IMR-90 (cell line): Measurements from ENCODE around the gene EBF3. TPM values are rescaled to one million over a fixed set of nuclear protein-coding genes. Genes with fewer than 3 reads are reported as not detected.

Experiments used
- ATAC-seq: fragments of 200-7000 bp; cut with Tn5 transposase; 2 replicates; pipeline ENCODE4 v1.9.1; 2020; ENCODE audit warnings: low read depth, mild to moderate bottlenecking, moderate library complexity
- BruUV-seq: library from RNA; stranded (reverse); fragments of 400-500 nt; replicated peaks from 2 replicates; lab custom pipeline; 2021; lab: Mats Ljungman, UMichigan
- CTCF ChIA-PET: fragments of 300-600 bp; formaldehyde crosslinking; extraction: SDS; loops from one replicate; lab custom pipeline; 2021; ENCODE audit warnings: antibody characterized with exemption; lab: Yijun Ruan, JAX
- POLR2A ChIA-PET: fragments of 300-600 bp; sonication (Branson Sonifier 250); formaldehyde crosslinking; loops from one replicate; lab custom pipeline; 2022; ENCODE audit warnings: antibody characterized with exemption; ENCODE audit not compliant: unreplicated experiment; lab: Charles Lee
- DNase-seq: peaks from one replicate; pipeline ENCODE4 v3.0.0; 2013
- H2AFZ ChIP-seq: replicated peaks from 2 replicates; pipeline ENCODE3; 2013; ENCODE audit warnings: low read length, mild to moderate bottlenecking; ENCODE audit not compliant: poor library complexity
- H2AK5ac ChIP-seq: 2 replicates; pipeline ENCODE4 v1.6.1; 2013; ENCODE audit warnings: low read depth, low read length, inconsistent platforms
- H2AK9ac ChIP-seq: replicated peaks from 2 replicates; pipeline ENCODE3; 2013; ENCODE audit warnings: mild to moderate bottlenecking, low read depth, low read length, moderate library complexity; ENCODE audit not compliant: poor library complexity
- H2BK120ac ChIP-seq: 2 replicates; pipeline ENCODE4 v1.6.1; 2013; ENCODE audit warnings: low read depth, low read length, inconsistent platforms
- H2BK15ac ChIP-seq: 3 replicates; pipeline ENCODE4 v1.6.1; 2013; ENCODE audit warnings: low read depth, low read length, inconsistent platforms
- H2BK20ac ChIP-seq: 2 replicates; pipeline ENCODE4 v1.6.1; 2013; ENCODE audit warnings: low read depth, mild to moderate bottlenecking, inconsistent platforms, low read length, moderate library complexity
- H2BK5ac ChIP-seq: 2 replicates; pipeline ENCODE4 v1.6.1; 2013; ENCODE audit warnings: mild to moderate bottlenecking, low read depth, low read length, inconsistent platforms; ENCODE audit not compliant: poor library complexity, severe bottlenecking
- H3K14ac ChIP-seq: replicated peaks from 2 replicates; pipeline ENCODE4 v1.6.1; 2013; ENCODE audit warnings: low read depth, low read length, inconsistent platforms
- H3K18ac ChIP-seq: 2 replicates; pipeline ENCODE4 v1.6.1; 2013; ENCODE audit warnings: low read depth, low read length, control low read depth
- H3K23ac ChIP-seq: 2 replicates; pipeline ENCODE4 v1.6.1; 2013; ENCODE audit warnings: low read depth, low read length, inconsistent platforms
- H3K27ac ChIP-seq: 2 replicates; pipeline ENCODE4 v1.5.1; 2013; ENCODE audit warnings: mild to moderate bottlenecking, control low read depth, low read length; ENCODE audit not compliant: insufficient read depth
- H3K27me3 ChIP-seq: 2 replicates; pipeline ENCODE4 v1.6.1; 2013; ENCODE audit warnings: low read length; ENCODE audit not compliant: control insufficient read depth, insufficient read depth
- H3K36me3 ChIP-seq: 2 replicates; pipeline ENCODE4 v1.6.1; 2013; ENCODE audit warnings: low read length, mixed read lengths; ENCODE audit not compliant: control insufficient read depth, insufficient read depth
- H3K4ac ChIP-seq: 2 replicates; pipeline ENCODE4 v1.6.1; 2013; ENCODE audit warnings: low read depth, low read length, inconsistent platforms
- H3K4me1 ChIP-seq: 2 replicates; pipeline ENCODE4 v1.6.1; 2013; ENCODE audit warnings: low read length, mixed read lengths; ENCODE audit not compliant: control insufficient read depth, insufficient read depth
- H3K4me2 ChIP-seq: 2 replicates; pipeline ENCODE4 v1.6.1; 2013; ENCODE audit warnings: low read depth, mild to moderate bottlenecking, control low read depth, low read length, moderate library complexity
- H3K4me3 ChIP-seq: 2 replicates; pipeline ENCODE4 v1.5.1; 2013; ENCODE audit warnings: low read depth, mild to moderate bottlenecking, control low read depth, low read length, moderate library complexity; ENCODE audit not compliant: insufficient read depth
- H3K56ac ChIP-seq: 2 replicates; pipeline ENCODE4 v1.6.1; 2013; ENCODE audit warnings: low read length, inconsistent platforms; ENCODE audit not compliant: insufficient read depth; ENCODE audit errors: extremely low read depth
- H3K79me1 ChIP-seq, 2 experiments: 2 replicates each; pipeline ENCODE4 v1.6.1; 2013; ENCODE audit warnings: low read length in 2 of 2, inconsistent platforms in 1 of 2, low read depth in 1 of 2
- H3K9ac ChIP-seq: 2 replicates; pipeline ENCODE4 v1.6.1; 2013; ENCODE audit warnings: low read depth, low read length, control low read depth
- H3K9me1 ChIP-seq: 2 replicates; pipeline ENCODE4 v1.6.1; 2013; ENCODE audit warnings: low read length, inconsistent platforms; ENCODE audit not compliant: insufficient read depth
- H3K9me3 ChIP-seq: 2 replicates; pipeline ENCODE4 v1.6.1; 2013; ENCODE audit warnings: low read length; ENCODE audit not compliant: control insufficient read depth, insufficient read depth
- H4K20me1 ChIP-seq: 2 replicates; pipeline ENCODE4 v1.6.1; 2013; ENCODE audit warnings: low read length, inconsistent platforms; ENCODE audit not compliant: insufficient read depth
- H4K5ac ChIP-seq: 2 replicates; pipeline ENCODE4 v1.6.1; 2013; ENCODE audit warnings: mild to moderate bottlenecking, low read depth, low read length, control low read depth
- H4K8ac ChIP-seq, 2 experiments: 2 replicates each; pipeline ENCODE4 v1.6.1; 2013; ENCODE audit warnings: low read depth in 2 of 2, low read length in 2 of 2, control low read depth in 1 of 2, inconsistent platforms in 1 of 2
- H4K91ac ChIP-seq: 2 replicates; pipeline ENCODE4 v1.6.1; 2013; ENCODE audit warnings: low read depth, low read length, inconsistent platforms; ENCODE audit not compliant: insufficient read depth
- BHLHE40 ChIP-seq: fragments of 150-350 bp; IDR thresholded peaks from 2 replicates; pipeline ENCODE4 v1.6.1; 2016; ENCODE audit warnings: mild to moderate bottlenecking, low read depth, low read length
- CEBPB ChIP-seq: IDR thresholded peaks from 2 replicates; pipeline ENCODE4 v1.6.1; 2012; ENCODE audit warnings: low read depth, low read length, improper control_type of control experiment
- CHD1 ChIP-seq: IDR thresholded peaks from 2 replicates; pipeline ENCODE4 v1.6.1; 2012; ENCODE audit warnings: low read depth, low read length, improper control_type of control experiment
- CTCF ChIP-seq: conservative IDR thresholded peaks from 2 replicates; pipeline ENCODE4 v1.5.1; 2012; ENCODE audit warnings: mild to moderate bottlenecking, low read depth, low read length, improper control_type of control experiment
- MAZ ChIP-seq: IDR thresholded peaks from 2 replicates; pipeline ENCODE4 v1.6.1; 2012; ENCODE audit warnings: low read depth, mild to moderate bottlenecking, low read length, improper control_type of control experiment, moderate library complexity, borderline replicate concordance
- MXI1 ChIP-seq: IDR thresholded peaks from 2 replicates; pipeline ENCODE4 v1.6.1; 2012; ENCODE audit warnings: low read depth, mild to moderate bottlenecking, low read length, moderate library complexity, borderline replicate concordance
- NFE2L2 ChIP-seq: fragments of 150-350 bp; IDR thresholded peaks from 2 replicates; pipeline ENCODE4 v1.6.1; 2016; ENCODE audit warnings: low read depth, mild to moderate bottlenecking, low read length
- POLR2A ChIP-seq: IDR thresholded peaks from 2 replicates; pipeline ENCODE4 v1.6.1; 2012; ENCODE audit warnings: mild to moderate bottlenecking, low read depth, low read length
- RAD21 ChIP-seq: IDR thresholded peaks from 2 replicates; pipeline ENCODE4 v1.6.1; 2012; ENCODE audit warnings: low read length, improper control_type of control experiment
- RCOR1 ChIP-seq: IDR thresholded peaks from 2 replicates; pipeline ENCODE4 v1.6.1; 2012; ENCODE audit warnings: mild to moderate bottlenecking, low read length, improper control_type of control experiment; ENCODE audit not compliant: insufficient replicate concordance
- SMC3 ChIP-seq: fragments of 150-350 bp; IDR thresholded peaks from 2 replicates; pipeline ENCODE4 v1.6.1; 2016; ENCODE audit warnings: low read depth, mild to moderate bottlenecking, antibody characterized with exemption, low read length, moderate library complexity
- USF2 ChIP-seq: fragments of 150-350 bp; IDR thresholded peaks from 2 replicates; pipeline ENCODE4 v1.6.1; 2017; ENCODE audit warnings: mild to moderate bottlenecking, antibody characterized with exemption, low read length, low read depth
- WGBS, 2 experiments: methylation state at CpG; one replicate each; pipeline versions ENCODE4 v1.1.5 to v1.1.7; 2013; ENCODE audit warnings: missing lambda C conversion rate in 2 of 2; ENCODE audit not compliant: insufficient read length in 1 of 2; ENCODE audit errors: extremely low coverage in 2 of 2; 5-methylcytosine and 5-hydroxymethylcytosine counted together
- dilution Hi-C: fragments of 300-500 bp; cut with HindIII; formaldehyde crosslinking; loops from one replicate; pipeline ENCODE4 v1.14.3; 2018; ENCODE audit warnings: low sequenced_read_pairs; ENCODE audit not compliant: unreplicated experiment
- in situ Hi-C: fragments of 300-500 bp; cut with MboI; formaldehyde crosslinking; loops from 3 replicates; pipeline ENCODE4 v1.14.3; 2019; ENCODE audit warnings: low sequenced_read_pairs, inconsistent platforms, mixed read lengths
- intact Hi-C: fragments of 100-400 bp; cut with micrococcal nuclease; formaldehyde crosslinking; loops from 2 replicates; pipeline ENCODE4 v1.10.0; 2022
- polyA plus RNA-seq, 3 experiments: library from polyadenylated mRNA; depleted of rRNA; stranded (reverse); fragments of >200 nt; gene quantifications; 2 replicates each; pipeline ENCODE4 v1.2.3, GENCODE V29; 2012; ENCODE audit warnings: low replicate concordance in 1 of 3
- total RNA-seq: library from RNA; depleted of rRNA; stranded (reverse); fragments of >200 nt; gene quantifications from 2 replicates; pipeline ENCODE4 v1.2.3, GENCODE V29; 2012

EBF3 gene
- total and polyA plus RNA-seq, 2 of the 4 experiments (the other 2 are of a cell fraction), result 0.36 to 0.70 TPM

GRCh38 chr10:129945064-129945463, 19.0 kb downstream of the EBF3 start:
- no peak overlapping the region for H2AFZ ChIP-seq
- H3K27ac ChIP-seq, result no peak overlapping the region
- H3K79me1 ChIP-seq, result no peaks in the 10 kb centered on the region
- no peaks in the 10 kb centered on the region for H3K27me3 ChIP-seq
- no peak overlapping the region for H4K5ac ChIP-seq
- H4K20me1 ChIP-seq, result no peaks in the 10 kb centered on the region; the same call in 1 of the 2 replicates
- no peak overlapping the region for H3K4ac ChIP-seq
- H2BK15ac ChIP-seq, result no peak overlapping the region
- H2BK20ac ChIP-seq, result no peak overlapping the region
- H2BK120ac ChIP-seq, result no peak overlapping the region
- in situ Hi-C loops, result no loop called here
- no peaks in the 10 kb centered on the region; the same call in 1 of the 2 replicates for H3K4me1 ChIP-seq
- no peak overlapping the region for H3K4me3 ChIP-seq
- no CpG with 5 or more reads among the region's 6 CpGs for WGBS, 2 experiments
- dilution Hi-C loops, result no loop called here
- no peak overlapping the region for H3K56ac ChIP-seq
- H3K36me3 ChIP-seq, result no peaks in the 10 kb centered on the region; the same call in 1 of the 2 replicates
- H3K14ac ChIP-seq, result no peak overlapping the region
- no peak overlapping the region for H3K4me2 ChIP-seq
- H3K23ac ChIP-seq, result no peak overlapping the region
- H3K18ac ChIP-seq, result no peak overlapping the region
- BruUV-seq, result no TSS peak
- H4K8ac ChIP-seq, result no peak overlapping the region
- no peak overlapping the region for H2AK9ac ChIP-seq
- ChIA-PET POLR2A (no interaction called here), CTCF (no interaction called here)
- no peak overlapping the region for H4K91ac ChIP-seq
- no peak overlapping the region for H2AK5ac ChIP-seq
- no peak overlapping the region for H3K9ac ChIP-seq
- no peak for TF ChIP-seq CHD1
- TF ChIP-seq RCOR1, result no peak
- TF ChIP-seq RAD21, result no peak
- no peak for TF ChIP-seq NFE2L2
- no peak for TF ChIP-seq POLR2A
- TF ChIP-seq MAZ, result no peak
- TF ChIP-seq SMC3, result no peak
- TF ChIP-seq CEBPB, result no peak
- TF ChIP-seq CTCF, result no peak
- no peak for TF ChIP-seq MXI1
- no peak for TF ChIP-seq USF2
- TF ChIP-seq BHLHE40, result no peak
- H3K9me1 ChIP-seq, result no peaks in the 10 kb centered on the region
- intact Hi-C loops, result no loop called here
- no peak overlapping the region for H2BK5ac ChIP-seq
- H3K9me3 ChIP-seq, result no peaks in the 10 kb centered on the region
- no peak for DNase-seq
- no peak for ATAC-seq
